ENCODE measurements around the gene CRK. TPM values are rescaled to one million over a fixed set of nuclear protein-coding genes. Genes with fewer than 3 reads are reported as not detected.

The CRK gene
- total RNA-seq, 1 donor = 109 TPM

DNA sequence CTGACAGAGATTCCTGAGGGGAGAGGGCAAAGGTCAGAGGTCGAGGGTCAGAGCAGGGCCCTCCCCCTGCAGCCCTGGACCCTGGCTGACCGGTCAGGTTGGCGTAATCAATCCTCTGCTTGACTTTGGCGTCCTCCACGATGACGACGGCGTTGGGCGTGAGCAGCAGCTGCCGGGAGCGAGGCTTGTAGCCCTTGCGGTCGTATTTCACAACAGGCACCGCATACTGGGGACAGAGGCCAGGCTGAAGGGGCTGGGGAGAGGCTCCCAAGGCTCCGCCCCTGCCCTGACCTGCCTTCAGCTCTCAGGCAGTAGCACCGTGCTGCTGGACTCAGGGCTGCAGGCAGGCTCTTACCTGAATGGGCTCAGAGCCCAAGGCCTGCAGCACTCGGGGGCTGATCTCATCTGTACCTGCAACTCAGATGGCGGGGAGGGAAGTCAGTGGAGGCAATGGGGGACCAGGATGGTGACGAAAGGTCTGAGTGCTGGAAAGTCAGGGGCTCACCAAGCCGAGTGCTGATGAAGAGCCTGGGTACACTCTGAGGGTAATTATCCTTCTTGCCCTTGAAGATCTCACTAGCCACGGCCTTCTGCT lies 12.0 kb upstream of the CRK start:
- Histone ChIP-seq H3K9me3 (ENCODE audit: low read depth, low read length) (no peaks in the 10 kb centered on the region), H3K27ac (ENCODE audit: low read depth, low read length) (no peak overlapping the region), H3K27me3 (ENCODE audit: insufficient read depth, low read length) (no peaks in the 10 kb centered on the region), H3K4me1 (ENCODE audit: insufficient read depth, low read length) (peaks cover 7% of the 10 kb centered on the region), H2AFZ (ENCODE audit: low read length) (no peak overlapping the region), H3K36me3 (ENCODE audit: insufficient read depth, low read length) (peaks cover 73% of the 10 kb centered on the region), H3K4me3 (ENCODE audit: insufficient read depth, low read length) (no peak overlapping the region), H3K79me2 (ENCODE audit: insufficient read depth, low read length) (peaks cover 3% of the 10 kb centered on the region), H3K4me2 (ENCODE audit: insufficient read depth, low read length) (no peak overlapping the region), H4K20me1 (ENCODE audit: insufficient read depth, low read length) (peaks cover 22% of the 10 kb centered on the region)
- TF ChIP-seq, protein P1, sequence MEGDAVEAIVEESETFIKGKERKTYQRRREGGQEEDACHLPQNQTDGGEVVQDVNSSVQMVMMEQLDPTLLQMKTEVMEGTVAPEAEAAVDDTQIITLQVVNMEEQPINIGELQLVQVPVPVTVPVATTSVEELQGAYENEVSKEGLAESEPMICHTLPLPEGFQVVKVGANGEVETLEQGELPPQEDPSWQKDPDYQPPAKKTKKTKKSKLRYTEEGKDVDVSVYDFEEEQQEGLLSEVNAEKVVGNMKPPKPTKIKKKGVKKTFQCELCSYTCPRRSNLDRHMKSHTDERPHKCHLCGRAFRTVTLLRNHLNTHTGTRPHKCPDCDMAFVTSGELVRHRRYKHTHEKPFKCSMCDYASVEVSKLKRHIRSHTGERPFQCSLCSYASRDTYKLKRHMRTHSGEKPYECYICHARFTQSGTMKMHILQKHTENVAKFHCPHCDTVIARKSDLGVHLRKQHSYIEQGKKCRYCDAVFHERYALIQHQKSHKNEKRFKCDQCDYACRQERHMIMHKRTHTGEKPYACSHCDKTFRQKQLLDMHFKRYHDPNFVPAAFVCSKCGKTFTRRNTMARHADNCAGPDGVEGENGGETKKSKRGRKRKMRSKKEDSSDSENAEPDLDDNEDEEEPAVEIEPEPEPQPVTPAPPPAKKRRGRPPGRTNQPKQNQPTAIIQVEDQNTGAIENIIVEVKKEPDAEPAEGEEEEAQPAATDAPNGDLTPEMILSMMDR (IDR thresholded peaks at IDR 0.05; ENCODE audit: extremely low read depth, low read depth, low read length) = no peak
- DNase-seq (ENCODE audit: insufficient read length, low spot score, missing footprints) = peak; percentile 50

- DNase-seq (ENCODE audit: insufficient read length, low spot score, missing footprints) = no peak
- H3K27me3 ChIP-seq (ENCODE audit: insufficient read depth, low read length) = no peaks in the 10 kb centered on the region
- H3K79me2 ChIP-seq (ENCODE audit: insufficient read depth, low read length) = peaks cover 3% of the 10 kb centered on the region
- peaks cover 22% of the 10 kb centered on the region for H4K20me1 ChIP-seq (ENCODE audit: insufficient read depth, low read length)
- no peak overlapping the region for H3K27ac ChIP-seq (ENCODE audit: low read depth, low read length)
- H3K36me3 ChIP-seq (ENCODE audit: insufficient read depth, low read length) = peaks cover 71% of the 10 kb centered on the region
- H3K9me3 ChIP-seq (ENCODE audit: low read depth, low read length) = no peaks in the 10 kb centered on the region
- H3K4me2 ChIP-seq (ENCODE audit: insufficient read depth, low read length) = no peak overlapping the region
- H2AFZ ChIP-seq (ENCODE audit: low read length) = no peak overlapping the region
- no peak overlapping the region for H3K4me3 ChIP-seq (ENCODE audit: insufficient read depth, low read length)
- H3K4me1 ChIP-seq (ENCODE audit: insufficient read depth, low read length) = peaks cover 11% of the 10 kb centered on the region
- TF ChIP-seq, protein P1 (IDR thresholded peaks at IDR 0.05; ENCODE audit: extremely low read depth, low read depth, low read length) = no peak
Observed at GRCh38 chr17:1467258-1467657, 11.2 kb upstream of the CRK start.

- no peak overlapping the region for H3K27ac ChIP-seq (ENCODE audit: low read depth, low read length)
Observed at GRCh38 chr17:1464186-1464585, 8.2 kb upstream of the CRK start.

More at GRCh38 chr17:1464186-1464585, 8.2 kb upstream of the CRK start:
- Histone ChIP-seq H4K20me1 (ENCODE audit: insufficient read depth, low read length) (peaks cover 13% of the 10 kb centered on the region), H3K4me1 (ENCODE audit: insufficient read depth, low read length) (peaks cover 23% of the 10 kb centered on the region), H3K4me3 (ENCODE audit: insufficient read depth, low read length) (no peak overlapping the region), H3K9me3 (ENCODE audit: low read depth, low read length) (no peaks in the 10 kb centered on the region), H3K4me2 (ENCODE audit: insufficient read depth, low read length) (no peak overlapping the region), H3K79me2 (ENCODE audit: insufficient read depth, low read length) (no peaks in the 10 kb centered on the region), H3K36me3 (ENCODE audit: insufficient read depth, low read length) (peaks cover 50% of the 10 kb centered on the region), H2AFZ (ENCODE audit: low read length) (no peak overlapping the region), H3K27me3 (ENCODE audit: insufficient read depth, low read length) (no peaks in the 10 kb centered on the region)
- TF ChIP-seq, protein P1 (IDR thresholded peaks at IDR 0.05; ENCODE audit: extremely low read depth, low read depth, low read length) = no peak
- peak; percentile 71 for DNase-seq (ENCODE audit: insufficient read length, low spot score, missing footprints)

Measured in osteoblast (primary cell).